SH-SY5Y (cell line): ENCODE results near the gene SOX9.

Experiments
- GATA2 ChIP-seq: IDR thresholded peaks from 2 replicates; pipeline ENCODE4 v1.6.1; 2011; ENCODE audit warnings: mild to moderate bottlenecking, low read depth, low read length
- GATA3 ChIP-seq: IDR thresholded peaks from 2 replicates; pipeline ENCODE4 v1.6.1; 2011; ENCODE audit warnings: low read depth, mild to moderate bottlenecking, low read length, moderate library complexity

DNA sequence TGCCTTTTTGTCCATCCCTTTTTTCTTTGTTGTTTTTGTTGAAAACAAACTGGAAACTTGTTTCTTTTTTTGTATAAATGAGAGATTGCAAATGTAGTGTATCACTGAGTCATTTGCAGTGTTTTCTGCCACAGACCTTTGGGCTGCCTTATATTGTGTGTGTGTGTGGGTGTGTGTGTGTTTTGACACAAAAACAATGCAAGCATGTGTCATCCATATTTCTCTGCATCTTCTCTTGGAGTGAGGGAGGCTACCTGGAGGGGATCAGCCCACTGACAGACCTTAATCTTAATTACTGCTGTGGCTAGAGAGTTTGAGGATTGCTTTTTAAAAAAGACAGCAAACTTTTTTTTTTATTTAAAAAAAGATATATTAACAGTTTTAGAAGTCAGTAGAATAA lies 4.9 kb downstream of the SOX9 start:
- TF ChIP-seq GATA3 (no peak), GATA2 (no peak)
